OCI-M2 (cell line): ENCODE results near the gene WDR45.

Experiments used
- DNase-seq: peaks from one replicate; lab custom pipeline; 2025; ENCODE audit not compliant: unreplicated experiment; lab: John Stamatoyannopoulos, UW

Gene WDR45

GRCh38 chrX:49053223-49054072 is 26.2 kb downstream of the WDR45 start:
- DNase-seq, result peak; percentile 32

GRCh38 chrX:49043987-49044281 is 35.8 kb downstream of the WDR45 start:
- DNase-seq, result no peak

- peak; percentile 96 for DNase-seq
These were observed 36.3 kb downstream of the WDR45 start, which contains the start of gene TFE3 for GRCh38 chrX:49043220-49043986. TFE3 (minus strand) TSS chrX:49043357; CDS start chrX:49043226, 131 bp downstream.

DNA sequence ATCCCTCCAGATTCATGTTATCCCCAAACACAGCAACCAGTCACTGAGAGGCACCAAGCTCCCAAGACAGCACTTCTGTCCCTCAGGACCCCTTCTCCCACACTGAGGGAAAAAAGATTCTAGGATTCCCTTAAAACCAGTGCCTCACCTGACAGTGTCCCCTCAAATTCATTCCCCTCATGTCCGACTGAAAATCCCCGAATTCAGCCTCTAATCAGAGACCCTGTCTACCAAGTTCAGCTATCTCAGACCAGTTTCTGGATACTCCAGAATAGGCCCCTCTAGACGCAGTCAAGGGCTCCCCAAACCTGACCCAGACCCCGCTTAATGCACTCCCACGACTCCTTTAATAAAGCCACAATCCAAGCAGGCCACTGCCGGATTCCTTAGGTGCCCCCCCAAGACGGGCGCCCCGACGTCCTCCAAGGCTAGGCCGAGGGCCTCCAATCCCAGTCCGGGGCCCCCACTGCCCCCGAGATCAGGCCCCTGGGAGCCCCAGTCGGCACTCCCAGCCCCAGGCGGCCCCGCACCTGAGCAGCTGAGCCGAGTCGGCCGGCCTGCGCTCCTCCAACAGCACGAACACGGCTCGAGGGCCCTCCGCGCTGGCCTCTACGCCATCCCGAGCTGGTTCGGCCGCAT is 37.0 kb downstream of the WDR45 start:
- no peak for DNase-seq

GRCh38 chrX:49041744-49042580 is 37.7 kb downstream of the WDR45 start:
- DNase-seq, result no peak

DNA sequence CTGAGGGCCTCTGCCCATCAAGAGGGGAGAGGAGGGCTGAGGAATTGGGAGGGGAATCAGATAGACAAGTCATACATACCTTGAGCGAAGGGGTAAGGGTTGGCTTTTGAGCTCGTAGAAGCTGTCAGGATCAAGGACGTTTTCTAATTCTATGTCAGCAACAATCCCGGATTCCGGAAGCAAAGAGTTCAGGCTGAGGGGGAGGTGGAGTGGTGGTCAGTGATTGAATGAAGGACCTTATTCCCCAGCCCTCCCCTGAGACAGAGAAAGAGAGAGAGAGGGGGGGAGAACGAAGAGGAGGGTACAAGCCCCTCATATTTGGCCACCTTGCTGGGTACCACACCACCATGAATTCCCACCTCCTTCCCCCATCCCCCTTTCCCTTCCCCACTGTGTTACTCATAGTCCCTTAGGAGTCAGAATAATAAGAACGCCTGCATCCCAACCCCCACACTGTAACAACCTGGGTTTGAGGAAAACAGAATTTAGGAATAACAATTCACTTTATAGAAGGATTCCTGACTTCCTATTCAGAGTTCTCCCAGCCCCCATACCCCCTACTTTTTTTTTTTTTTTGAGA is 39.2 kb downstream of the WDR45 start:
- DNase-seq, result no peak

DNA sequence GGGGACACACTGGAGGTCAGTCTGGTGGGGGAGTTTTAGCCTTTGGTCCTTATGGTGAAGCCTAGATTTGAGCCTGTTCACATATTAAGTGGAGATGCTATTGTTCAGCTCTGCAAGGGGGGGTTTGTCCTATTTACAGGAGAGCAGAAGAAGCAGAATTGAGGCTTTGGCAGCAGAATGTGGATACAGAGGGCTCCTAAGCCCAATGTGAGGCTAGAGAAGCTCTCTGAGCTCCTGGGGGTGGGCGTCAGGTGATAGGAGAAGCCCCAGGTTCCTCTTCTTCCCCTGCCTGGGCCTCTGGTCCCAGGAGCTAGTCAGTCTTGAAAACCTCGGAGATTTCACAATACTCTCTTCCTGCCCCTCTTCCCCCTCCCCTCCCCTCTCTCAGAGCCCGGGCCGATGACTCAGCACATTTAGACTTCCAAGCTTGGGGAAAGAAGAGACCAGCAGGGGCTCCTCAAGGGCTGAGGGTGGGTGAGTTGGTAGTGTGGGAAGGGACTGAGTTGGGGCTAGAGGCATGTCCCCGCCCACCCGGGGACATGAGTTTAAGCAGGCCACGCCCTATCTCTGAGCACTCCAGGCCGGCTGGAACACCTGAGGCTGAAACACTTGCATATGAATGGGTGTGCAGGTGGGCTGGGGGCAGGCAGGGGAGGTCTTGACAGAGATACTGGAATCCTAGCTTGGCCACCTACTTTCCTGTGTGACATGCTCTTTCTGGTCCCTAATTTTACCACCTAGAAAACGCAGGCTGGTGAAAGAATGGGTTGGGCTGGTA is 39.9 kb downstream of the WDR45 start:
- peak; percentile 76 for DNase-seq

DNA sequence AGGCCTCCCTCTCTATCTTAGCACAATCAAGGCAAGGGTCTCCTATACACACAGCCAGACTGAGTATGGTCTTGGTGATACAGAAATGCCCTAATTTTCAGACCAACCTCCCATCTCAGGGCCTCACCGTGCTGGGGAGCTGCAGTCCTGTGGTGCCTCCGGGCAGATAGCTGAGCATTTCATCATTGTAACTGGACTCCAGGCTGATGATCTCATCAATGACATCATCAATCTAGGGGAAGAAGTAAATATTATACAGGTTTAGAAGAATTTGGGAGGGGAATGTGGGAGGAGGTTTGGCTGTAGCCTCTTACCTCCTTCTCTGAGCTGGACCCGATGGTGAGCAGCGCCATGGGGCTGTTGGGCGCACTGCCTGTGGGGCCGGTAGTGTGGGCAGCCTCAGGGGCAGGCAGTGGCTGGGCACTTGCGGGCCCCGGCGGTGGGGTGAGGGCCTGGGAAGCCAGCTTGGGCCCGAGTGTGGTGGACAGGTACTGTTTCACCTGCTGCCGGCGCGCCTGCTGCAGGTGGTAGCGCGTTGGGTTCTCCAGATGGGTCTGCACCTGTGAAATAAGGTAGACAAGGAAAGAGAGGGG is 41.7 kb downstream of the WDR45 start:
- DNase-seq, result no peak

- no peak for DNase-seq
These were observed 49.4 kb downstream of the WDR45 start for GRCh38 chrX:49030283-49030682.

- DNase-seq, result no peak
These were observed 49.8 kb downstream of the WDR45 start for GRCh38 chrX:49029876-49030275.
